Cardiac muscle cell (in vitro differentiated cells and primary cell): ENCODE data around the gene TAF4. TPM values are rescaled to one million over a fixed set of nuclear protein-coding genes. Genes with fewer than 3 reads are reported as not detected.

Experiments used
- DNase-seq, 2 donors: peaks; one replicate each; pipeline versions ENCODE4 v3.0.0 to v3.0.0-alpha.2; 2010 to 2017; ENCODE audit warnings: low read depth in 1 of 2, low spot score in 1 of 2
- H3K27ac ChIP-seq: fragments of 200-600 bp; sonication (generic); 2 replicates; pipeline ENCODE4 v1.5.1; 2016
- H3K27me3 ChIP-seq: fragments of 200-600 bp; sonication (generic); 2 replicates; pipeline ENCODE4 v1.6.0; 2016; ENCODE audit warnings: control low read depth
- H3K36me3 ChIP-seq: fragments of 200-600 bp; sonication (generic); 2 replicates; pipeline ENCODE4 v1.5.1; 2016; ENCODE audit warnings: control low read depth
- H3K4me1 ChIP-seq: fragments of 200-600 bp; sonication (generic); 2 replicates; pipeline ENCODE4 v1.8.1; 2017; ENCODE audit warnings: low read depth, mild to moderate bottlenecking, mixed run types
- H3K4me3 ChIP-seq: fragments of 200-600 bp; sonication (generic); 2 replicates; pipeline ENCODE4 v1.5.1; 2016; ENCODE audit warnings: mild to moderate bottlenecking
- H3K9me3 ChIP-seq: fragments of 200-600 bp; sonication (generic); 2 replicates; pipeline ENCODE4 v1.5.1; 2017; ENCODE audit warnings: low read depth, mild to moderate bottlenecking, control low read depth
- polyA plus RNA-seq: library from polyadenylated mRNA; unstranded; fragments of >200 nt; fragmentation: Nextera tagmentation; extraction: Ambion mirVana; gene quantifications from 2 replicates; pipeline ENCODE4 v1.2.1, GENCODE V29; 2016
- total RNA-seq: library from RNA; depleted of rRNA; stranded (reverse); fragments of >200 nt; gene quantifications from 2 replicates; pipeline ENCODE4 v1.2.3, GENCODE V29; 2016
- TF ChIP-seq, protein P1 (sequence below): IDR thresholded peaks from 2 replicates; pipeline ENCODE4 v1.5.1; 2012; ENCODE audit warnings: low read depth, mild to moderate bottlenecking, low read length

TAF4 gene
- total and polyA plus RNA-seq, 2 experiments from 2014 or later: 3.7 to 21.1 TPM

DNA sequence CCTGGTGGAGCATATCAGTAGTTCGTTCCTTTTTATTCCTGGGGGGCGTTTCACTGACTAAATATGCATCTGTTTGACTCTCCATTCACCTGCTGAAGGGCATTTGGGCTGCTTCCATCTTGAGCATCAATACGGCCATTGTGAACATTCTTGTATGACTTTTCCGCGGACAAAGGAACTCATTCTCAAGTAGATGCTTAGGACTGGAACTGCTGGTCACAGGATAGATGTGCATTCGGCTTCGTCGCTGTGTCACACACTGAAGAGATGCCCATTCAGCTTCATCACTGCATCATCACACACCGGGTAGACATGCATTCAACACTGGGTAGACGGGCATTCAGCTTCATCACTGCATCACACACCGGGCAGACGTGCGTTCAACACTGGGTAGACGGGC lies 95.3 kb downstream of the TAF4 start:
- H3K27me3 ChIP-seq: no peaks in the 10 kb centered on the region
- H3K27ac ChIP-seq: no peak overlapping the region

DNA sequence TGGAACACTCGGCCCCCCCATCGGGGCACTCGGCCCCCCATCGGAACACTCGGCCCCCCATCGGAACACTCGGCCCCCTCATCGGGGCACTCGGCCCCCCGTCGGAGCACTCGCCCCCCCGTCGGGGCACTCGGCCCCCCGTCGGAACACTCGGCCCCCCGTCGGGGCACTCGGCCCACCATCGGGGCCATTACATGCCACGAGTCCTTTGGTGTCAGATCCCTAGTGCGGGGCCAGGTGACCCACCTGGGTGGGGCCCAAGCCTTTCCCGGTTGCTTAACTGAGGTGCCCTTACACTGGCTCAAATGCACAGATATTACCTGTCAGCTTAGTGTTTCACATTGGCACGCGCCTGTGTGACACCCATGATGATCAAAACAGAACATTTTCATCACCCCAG lies 95.9 kb downstream of the TAF4 start:
- Histone ChIP-seq H3K9me3 (no peaks in the 10 kb centered on the region), H3K36me3 (no peaks in the 10 kb centered on the region), H3K4me1 (peaks cover 8% of the 10 kb centered on the region), H3K27ac (no peak overlapping the region), H3K27me3 (no peaks in the 10 kb centered on the region), H3K4me3 (no peak overlapping the region)
- DNase-seq: no peak
- TF ChIP-seq, protein P1, sequence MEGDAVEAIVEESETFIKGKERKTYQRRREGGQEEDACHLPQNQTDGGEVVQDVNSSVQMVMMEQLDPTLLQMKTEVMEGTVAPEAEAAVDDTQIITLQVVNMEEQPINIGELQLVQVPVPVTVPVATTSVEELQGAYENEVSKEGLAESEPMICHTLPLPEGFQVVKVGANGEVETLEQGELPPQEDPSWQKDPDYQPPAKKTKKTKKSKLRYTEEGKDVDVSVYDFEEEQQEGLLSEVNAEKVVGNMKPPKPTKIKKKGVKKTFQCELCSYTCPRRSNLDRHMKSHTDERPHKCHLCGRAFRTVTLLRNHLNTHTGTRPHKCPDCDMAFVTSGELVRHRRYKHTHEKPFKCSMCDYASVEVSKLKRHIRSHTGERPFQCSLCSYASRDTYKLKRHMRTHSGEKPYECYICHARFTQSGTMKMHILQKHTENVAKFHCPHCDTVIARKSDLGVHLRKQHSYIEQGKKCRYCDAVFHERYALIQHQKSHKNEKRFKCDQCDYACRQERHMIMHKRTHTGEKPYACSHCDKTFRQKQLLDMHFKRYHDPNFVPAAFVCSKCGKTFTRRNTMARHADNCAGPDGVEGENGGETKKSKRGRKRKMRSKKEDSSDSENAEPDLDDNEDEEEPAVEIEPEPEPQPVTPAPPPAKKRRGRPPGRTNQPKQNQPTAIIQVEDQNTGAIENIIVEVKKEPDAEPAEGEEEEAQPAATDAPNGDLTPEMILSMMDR: no peak

More for the DNA sequence above, 95.3 kb downstream of the TAF4 start:
- Histone ChIP-seq H3K4me1 (peaks cover 8% of the 10 kb centered on the region), H3K36me3 (no peaks in the 10 kb centered on the region), H3K4me3 (no peak overlapping the region), H3K9me3 (no peaks in the 10 kb centered on the region)
- TF ChIP-seq, protein P1: no peak
- no peak for DNase-seq

DNA sequence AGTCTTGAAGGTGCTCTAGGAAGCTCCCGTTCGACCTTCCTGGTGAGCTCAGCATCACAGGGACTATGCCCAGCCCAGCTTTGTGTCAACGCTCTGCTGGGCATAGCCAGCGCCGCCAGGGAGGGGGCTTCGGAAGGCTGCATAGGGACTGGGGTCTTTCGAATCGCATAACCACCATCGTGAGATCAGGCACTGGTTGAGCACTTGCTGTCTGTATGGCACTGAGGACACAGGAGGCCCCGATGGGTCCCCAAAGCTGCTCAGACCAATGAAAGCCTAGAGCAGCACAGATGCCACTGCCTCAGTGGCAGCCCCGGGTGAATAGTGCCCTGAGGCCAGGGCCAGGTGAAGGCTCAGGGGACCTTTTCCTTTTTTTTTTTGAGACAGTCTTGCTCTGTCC lies 96.7 kb downstream of the TAF4 start:
- Histone ChIP-seq H3K4me3 (no peak overlapping the region), H3K27ac (no peak overlapping the region), H3K9me3 (no peaks in the 10 kb centered on the region), H3K36me3 (no peaks in the 10 kb centered on the region), H3K27me3 (no peaks in the 10 kb centered on the region), H3K4me1 (peaks cover 8% of the 10 kb centered on the region)
- TF ChIP-seq, protein P1: no peak
- DNase-seq: no peak

DNA sequence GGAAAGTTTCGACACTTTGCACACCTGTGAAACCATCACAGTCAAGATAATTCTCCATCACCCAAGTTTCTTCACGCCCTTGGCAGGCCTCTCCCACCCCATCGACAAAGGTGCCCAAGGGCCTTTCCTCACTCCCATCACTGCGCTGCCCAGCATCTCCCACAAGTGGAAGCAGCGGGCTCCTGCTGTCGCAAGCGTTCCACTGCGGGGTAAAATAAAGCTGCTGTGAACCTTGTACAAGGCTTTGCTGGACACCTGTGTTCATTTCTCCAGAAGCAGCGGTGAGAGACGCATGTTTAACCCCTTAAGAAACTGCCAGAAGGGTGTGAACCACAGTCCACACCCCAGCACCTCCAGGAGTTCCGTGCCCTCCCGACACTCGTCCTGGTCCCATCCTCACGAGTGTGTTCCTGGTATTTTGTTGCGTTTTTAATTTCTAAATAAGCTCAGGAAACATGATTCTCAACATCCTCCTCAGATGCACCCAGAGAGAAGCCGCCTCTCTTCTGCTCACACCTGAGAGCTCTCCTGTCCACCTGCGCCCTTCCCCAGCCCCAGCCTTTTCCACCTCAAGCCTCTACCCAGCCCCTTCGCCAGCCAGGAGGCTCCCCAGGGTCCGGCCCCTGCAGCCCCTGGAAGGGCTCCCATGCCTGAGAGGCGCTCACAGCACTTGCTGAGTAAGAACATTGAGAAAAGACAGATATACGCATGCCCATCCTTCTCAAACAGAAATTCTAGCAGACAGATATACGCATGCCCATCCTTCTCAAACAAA lies 97.5 kb downstream of the TAF4 start:
- TF ChIP-seq, protein P1: no peak
- Histone ChIP-seq H3K4me3 (no peak overlapping the region), H3K4me1 (peaks cover 8% of the 10 kb centered on the region), H3K27me3 (no peaks in the 10 kb centered on the region), H3K27ac (no peak overlapping the region), H3K36me3 (no peaks in the 10 kb centered on the region), H3K9me3 (no peaks in the 10 kb centered on the region)
- DNase-seq: no peak

DNA sequence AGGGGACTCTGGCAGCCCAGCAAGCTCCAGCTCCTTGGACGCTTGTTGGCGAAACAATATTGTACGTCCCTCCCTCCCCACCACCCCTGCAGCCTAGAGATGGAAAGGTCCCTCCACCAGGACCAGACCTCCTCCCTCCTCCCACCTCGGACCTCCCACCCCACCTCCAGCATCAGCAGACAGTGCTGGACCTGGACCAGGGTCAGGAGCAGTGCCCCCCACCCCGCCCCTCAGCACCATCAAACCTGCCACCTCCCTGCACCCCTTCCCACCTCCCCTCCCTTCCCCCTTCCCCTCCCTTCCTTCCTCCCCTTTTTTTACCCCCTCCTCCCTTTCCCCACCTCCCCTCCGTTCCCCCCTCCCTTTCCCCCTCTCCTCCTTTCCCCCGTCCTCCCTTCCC lies 98.4 kb downstream of the TAF4 start:
- no peak overlapping the region for H3K27ac ChIP-seq
- no peaks in the 10 kb centered on the region for H3K36me3 ChIP-seq
- H3K4me1 ChIP-seq: peaks cover 4% of the 10 kb centered on the region
- no peaks in the 10 kb centered on the region for H3K9me3 ChIP-seq
- no peak for DNase-seq
- no peaks in the 10 kb centered on the region for H3K27me3 ChIP-seq
- TF ChIP-seq, protein P1: no peak
- no peak overlapping the region for H3K4me3 ChIP-seq
